NCI-H2171 (cell line): ENCODE data around the gene RFC1.
"Not testable (repeated sequence)": the region's sequence is repeated elsewhere in the genome, so short reads cannot be mapped to it uniquely, and the experiment has no call there.

Experiments used
- DNase-seq: peaks from one replicate; lab custom pipeline; 2025; lab: John Stamatoyannopoulos, UW

The RFC1 gene

DNA sequence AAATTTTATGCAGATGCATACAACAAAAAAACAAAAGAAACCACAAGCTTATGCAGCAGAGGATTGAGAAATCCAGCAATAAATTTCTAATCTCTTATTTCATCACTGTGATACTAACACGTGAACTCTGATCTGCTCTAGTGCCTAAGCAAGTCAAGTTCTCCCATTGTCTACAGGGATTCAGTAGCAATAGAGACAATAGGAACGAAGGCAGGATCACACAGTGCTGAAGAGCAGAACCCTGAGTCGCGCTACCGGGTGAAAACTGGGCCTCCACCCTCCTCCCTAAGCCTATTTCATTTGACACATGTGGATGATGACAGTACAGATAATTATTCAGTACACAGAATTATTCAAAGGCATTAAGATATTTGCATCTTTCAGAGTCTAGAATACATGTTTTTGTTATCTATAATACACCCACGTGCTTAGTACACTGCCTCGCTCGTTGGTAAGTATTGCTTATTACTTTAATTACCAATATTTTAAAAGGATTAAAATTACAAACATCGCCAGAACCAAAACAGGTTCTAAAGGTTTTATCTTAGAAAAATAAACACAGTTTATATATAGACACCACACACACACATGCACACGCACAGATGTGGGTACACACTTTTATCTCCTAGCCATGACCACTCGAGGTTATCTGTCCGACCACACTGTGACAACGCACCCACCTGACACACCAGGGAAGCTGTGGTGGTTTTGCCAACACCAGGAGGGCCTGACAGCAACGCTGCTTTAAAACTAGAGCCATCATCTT, 60.1 kb downstream of the RFC1 start:
- DNase-seq, result no peak

GRCh38 chr4:39304651-39305050, 61.5 kb downstream of the RFC1 start:
- no peak for DNase-seq

GRCh38 chr4:39303871-39304270, 62.3 kb downstream of the RFC1 start:
- DNase-seq, result no peak

DNA sequence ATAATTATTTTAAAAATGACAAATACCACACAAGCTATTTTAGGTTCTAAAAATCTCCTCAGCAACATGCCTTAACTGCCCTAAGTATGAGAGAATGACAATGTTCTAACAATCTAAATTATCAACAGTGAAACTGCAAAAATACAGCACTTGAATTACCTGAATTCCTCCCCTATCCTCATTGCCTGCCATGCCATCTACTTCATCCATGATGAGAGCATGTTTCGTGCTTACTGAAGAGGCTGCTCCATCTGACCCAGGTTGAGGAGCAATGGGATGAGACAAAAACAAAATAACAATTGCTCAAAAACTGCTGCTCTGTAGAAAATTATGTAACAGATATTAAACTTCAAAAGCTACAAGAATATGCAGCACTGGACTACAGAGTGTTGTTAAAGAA, 63.3 kb downstream of the RFC1 start:
- no peak for DNase-seq

GRCh38 chr4:39295784-39296183, 70.4 kb downstream of the RFC1 start:
- DNase-seq, result no peak

GRCh38 chr4:39292433-39292832, 73.7 kb downstream of the RFC1 start:
- not testable (repeated sequence) for DNase-seq

GRCh38 chr4:39291686-39292085, 74.5 kb downstream of the RFC1 start:
- no peak for DNase-seq

DNA sequence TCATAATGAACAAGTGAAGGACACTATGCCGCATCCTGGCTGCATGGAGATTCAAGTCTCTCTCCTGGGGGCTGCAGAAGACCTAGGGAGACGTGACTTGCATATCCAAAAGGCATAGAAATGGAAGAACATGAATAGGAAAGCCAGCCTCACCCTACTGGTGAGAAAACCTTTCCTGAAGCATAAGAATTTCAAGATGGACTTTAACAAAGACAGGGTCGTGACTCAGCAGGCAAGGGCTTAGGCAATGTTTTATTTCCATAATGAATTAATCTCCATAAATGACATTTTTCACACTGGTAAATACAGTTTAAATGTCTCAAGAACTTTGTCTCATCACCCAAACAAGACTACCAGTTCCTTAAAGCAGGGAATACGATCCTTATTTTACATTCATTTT, 78.9 kb downstream of the RFC1 start:
- DNase-seq, result no peak

- DNase-seq, result no peak
Observed at GRCh38 chr4:39286263-39286662, 79.9 kb downstream of the RFC1 start.

DNA sequence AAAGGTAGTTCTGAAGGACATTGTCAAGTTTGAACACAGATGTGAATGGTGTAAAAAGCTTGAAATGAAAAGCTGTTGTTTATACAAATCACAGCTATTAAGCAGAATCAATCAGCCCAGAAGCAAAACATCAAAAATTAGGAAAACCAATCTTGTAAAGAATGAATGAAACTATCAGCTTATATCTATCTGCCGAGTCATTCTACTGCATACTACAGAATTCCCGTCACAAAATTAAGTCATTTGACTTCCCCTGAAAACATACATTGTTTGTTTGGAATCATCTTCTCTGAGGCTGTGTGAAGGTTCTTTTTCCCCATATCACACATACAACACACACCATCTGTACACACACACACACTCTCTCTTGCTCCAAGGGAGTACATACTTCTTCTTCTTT, 80.3 kb downstream of the RFC1 start:
- no peak for DNase-seq

- no peak for DNase-seq
Observed at GRCh38 chr4:39285111-39285795, 80.9 kb downstream of the RFC1 start.

GRCh38 chr4:39280770-39281169, 85.4 kb downstream of the RFC1 start:
- DNase-seq, result no peak

- no peak for DNase-seq
Observed at GRCh38 chr4:39279416-39279815, 86.7 kb downstream of the RFC1 start.

DNA sequence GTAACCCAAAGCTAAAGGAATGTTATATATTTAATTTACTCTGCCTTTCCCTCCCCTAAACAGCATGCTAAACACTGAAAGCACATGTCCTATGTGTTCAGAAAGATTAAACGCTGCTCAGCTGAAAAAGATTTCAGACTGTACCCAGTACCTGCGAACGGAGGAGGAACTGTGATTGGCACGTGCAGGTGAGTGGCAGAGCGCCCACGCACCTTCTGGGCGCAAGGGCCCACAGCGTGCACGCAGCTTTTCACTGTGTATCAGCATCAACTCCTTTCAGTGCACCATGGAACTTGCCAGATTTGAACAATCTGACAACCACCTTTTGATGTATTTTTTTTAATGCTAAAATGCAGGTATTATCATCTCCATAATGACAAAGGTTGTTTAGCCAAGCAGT, 87.7 kb downstream of the RFC1 start:
- DNase-seq, result no peak

GRCh38 chr4:39277661-39278060, 88.5 kb downstream of the RFC1 start:
- DNase-seq, result not testable (repeated sequence)

DNA sequence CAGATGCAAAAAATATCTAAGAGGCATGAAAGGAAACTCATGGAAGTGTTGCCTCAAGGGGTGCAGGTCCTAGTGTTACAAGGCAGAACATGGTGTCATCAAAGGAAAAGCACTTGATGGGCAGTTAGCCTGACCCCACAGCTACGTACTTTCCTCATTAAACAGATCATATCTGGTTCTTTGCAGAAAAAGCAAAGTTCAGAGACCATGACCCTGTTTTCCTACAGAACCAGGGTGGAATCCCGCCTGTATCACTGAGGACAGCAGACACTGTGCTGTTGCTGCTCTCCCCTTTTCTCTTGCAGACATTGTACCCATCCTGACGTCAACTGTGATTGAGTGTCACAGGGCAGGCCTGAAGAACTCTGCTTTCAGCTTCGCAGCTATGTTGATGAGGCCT, 91.7 kb downstream of the RFC1 start:
- DNase-seq, result no peak

DNA sequence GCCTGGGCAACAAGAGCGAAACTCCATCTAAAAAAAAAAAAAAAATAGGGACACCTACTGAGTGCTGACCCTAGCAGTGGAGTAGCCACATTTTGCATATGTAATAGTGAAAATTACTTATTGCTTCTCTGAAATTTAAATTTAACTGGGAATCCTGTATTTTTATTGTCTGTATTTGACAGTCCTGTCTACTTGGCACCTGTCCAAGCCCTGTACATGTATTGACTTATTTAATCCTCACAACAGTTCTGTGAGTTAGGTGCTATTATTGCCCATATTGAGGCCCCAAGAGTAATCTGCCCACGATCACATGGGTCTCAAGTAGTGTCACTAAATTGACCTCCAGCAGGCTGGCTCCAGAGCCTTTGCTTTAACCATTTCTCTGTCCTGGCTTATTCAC, 102.3 kb downstream of the RFC1 start:
- no peak for DNase-seq

DNA sequence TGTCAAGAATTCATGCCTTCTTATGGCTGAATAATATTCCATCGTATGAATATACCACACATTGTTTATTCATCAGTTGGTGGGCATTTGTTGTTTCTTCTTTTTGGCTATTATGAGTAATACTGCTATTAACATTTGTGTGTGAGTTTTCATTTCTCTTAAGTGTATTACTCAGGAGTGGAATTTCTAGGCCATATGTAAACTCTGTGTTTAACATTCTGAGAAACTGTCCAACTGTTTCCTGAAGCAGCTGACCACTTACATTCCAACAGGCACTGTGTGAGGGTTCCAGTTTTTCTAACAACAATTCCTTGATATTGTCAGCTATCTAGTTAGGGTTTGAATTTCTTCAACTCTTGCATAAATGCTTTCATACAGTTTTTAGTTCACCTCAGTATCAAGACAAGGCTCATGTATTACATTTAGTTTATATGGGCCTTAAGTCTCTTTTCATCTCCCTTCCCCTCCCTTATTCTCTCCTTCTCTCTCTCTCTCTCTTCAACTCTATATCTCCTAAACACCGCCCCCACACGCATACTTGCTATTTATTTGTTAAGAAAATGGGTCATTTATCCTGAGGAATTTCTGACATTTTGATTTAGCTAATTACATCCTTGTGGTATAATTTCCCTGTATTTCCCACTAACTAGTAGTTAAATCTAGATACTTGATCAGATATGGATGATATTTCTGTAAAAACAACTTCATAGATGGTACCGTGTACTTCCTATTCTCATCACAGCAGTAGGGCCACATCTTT, 106.4 kb downstream of the RFC1 start:
- no peak for DNase-seq

DNA sequence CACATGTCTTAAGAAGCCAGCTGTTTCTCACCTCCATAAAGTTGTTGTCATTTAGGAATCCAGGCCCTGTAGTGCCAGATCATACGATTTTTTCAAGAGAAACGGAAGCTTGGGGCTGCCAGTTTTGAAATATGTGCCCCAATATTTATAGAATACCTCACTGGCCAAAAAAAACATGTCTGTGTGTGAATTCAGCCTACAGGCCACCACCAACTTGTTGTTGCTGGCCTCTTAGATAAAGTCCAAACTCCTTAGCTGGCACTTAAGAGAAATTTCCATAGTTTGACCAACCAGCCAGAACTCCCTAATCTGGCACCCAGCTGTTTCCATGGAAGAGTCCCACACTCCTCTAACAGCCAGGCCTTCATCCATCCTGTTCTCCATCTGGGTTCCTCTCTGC, 109.7 kb downstream of the RFC1 start:
- DNase-seq, result no peak

DNA sequence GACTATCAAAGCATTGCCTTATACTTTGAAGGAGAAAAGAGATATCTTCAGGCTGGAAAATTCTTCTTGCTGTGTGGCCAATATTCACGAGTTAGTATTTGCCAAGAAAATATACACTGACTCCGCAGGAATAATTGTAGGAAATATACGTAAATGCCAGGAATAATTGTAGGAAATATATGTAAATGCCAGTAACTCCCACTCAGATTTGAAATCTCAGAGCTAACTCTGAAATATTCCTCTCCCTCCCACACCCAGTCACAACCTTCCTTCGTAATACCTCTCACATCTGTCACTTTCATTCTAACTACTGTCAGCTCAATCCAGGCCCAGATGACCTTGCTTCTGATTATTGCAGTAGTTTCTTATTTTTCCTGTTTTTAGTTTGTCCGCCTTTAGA, 110.3 kb downstream of the RFC1 start:
- no peak for DNase-seq

GRCh38 chr4:39255266-39255665, 110.9 kb downstream of the RFC1 start:
- DNase-seq, result no peak

- DNase-seq, result no peak
Observed at GRCh38 chr4:39243462-39243861, 122.7 kb downstream of the RFC1 start.
